HS-5 (cell line): ENCODE data around the gene RPS2.
A peak's percentile ranks its signal among the peaks of the same experiment; 100 is the strongest.

Experiments
- DNase-seq: peaks from one replicate; pipeline ENCODE4 v3.0.0-alpha.2; 2012; ENCODE audit warnings: low read depth

Gene RPS2

DNA sequence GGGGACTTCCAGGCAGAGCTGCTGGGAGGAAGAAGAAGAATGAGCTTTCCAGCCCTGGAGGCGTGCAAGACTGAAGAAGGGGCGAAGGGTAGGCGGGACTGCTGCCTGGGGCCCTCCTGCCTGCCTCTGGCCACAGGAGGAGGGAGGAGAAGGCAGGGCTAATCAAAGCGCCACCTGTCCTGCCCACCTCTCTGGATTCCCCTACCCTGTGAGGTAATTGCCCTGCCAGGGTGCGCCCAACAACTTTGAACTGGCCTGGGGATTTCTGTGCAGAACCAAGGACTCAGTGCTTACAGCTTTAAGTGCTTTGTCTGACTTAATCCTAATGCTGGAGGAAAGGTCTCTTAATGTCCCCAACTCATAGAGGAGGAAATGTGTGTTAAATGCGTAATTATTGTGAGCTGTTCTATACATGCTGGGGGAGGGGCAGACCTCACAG, 16.8 kb upstream of the RPS2 start, which contains the start of gene NOXO1:
Gene NOXO1, minus strand, starts transcription at position 72 of the 439 bp plus-strand sequence. CDS start 290 bp downstream, outside the sequence.
- DNase-seq: no peak

DNA sequence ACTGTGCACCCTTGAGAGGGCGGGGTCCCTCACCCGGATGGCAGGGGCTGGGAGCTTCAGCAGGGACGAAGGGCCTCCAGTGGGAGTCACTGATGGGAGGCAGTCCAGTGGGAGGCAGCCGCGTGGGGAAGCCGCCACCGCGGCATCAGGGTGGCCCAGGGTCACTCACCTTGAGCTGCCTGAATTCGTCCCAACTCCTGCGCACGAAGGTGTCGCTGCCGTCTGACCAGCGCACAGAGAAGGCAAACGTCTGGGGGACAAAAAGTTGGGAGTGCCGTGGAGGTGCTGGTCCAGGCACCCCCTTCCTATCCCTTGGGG, 16.1 kb upstream of the RPS2 start:
- DNase-seq: no peak

DNA sequence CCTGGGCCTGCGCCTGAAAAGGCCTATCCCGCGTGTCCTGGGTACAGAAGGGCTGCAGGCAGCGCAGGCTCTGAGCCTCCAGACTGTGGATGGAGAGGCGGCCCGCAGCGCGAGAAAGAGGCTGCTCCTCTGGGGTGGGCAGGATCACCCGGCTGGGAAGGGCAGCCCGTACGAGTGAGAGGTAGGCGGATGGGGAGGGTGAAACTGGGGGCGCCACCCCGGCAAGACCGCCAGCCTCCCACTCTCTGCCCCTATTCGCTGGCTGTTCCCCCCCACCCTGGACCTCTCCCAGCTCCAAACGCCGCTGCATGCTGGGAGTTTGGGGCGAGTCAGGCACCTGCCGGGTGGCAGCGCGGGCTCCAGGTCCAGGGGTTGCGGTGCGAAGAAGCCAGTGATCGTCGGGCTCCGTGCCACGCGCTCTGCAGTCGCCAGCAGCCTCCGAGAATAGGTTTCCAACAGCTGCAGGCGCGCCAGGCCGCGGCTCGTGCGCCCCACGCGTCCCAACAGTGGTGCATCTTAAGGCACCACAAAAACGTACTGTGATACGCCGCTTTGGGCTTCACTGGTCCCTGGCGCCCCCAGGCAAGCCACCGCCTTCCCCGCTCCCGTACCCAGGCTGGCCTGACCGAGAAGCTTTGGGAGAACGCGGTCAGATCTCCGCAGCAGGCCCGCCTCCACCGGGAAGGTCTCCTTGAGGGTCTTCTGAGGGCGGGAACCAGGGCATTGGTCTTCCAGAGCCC, 15.6 kb upstream of the RPS2 start:
- DNase-seq: no peak

DNA sequence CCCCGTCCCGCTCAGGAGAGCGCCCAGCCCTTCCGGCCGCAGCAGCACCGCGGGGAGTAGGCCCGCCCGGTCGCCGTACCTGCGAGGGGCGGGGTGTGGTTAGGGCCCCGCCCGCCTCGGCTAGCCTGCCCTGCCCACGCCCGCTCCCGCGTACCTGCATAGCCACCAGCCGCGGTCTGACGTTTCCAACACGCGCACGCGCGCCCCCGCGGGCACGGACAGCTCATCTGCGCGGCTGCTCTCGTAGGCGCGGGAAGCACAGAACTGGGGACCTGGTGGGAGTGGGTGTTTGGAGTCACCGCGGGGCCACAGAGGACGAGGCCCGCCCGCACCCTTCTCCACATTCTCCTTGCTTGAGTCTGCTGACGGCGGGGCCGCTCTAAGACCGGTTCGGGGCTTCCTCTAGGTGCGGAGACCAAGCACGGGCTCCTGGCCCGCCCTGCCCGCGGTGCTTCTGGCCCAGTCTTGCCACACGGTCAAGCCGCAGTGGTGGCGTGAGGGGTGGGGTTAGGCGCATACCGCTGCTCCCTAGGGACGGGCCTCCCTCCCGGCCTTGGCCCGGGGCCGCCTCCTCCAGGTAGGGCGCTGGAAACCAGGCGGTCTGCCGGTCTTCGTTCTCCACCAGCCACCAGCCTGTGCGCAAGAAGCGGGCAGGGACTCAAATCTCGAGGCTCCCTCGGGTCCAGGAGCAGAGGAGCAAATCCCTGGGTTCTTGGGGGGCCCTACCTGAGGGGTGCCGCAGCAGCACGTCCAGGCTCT, 14.8 kb upstream of the RPS2 start:
- DNase-seq: no peak

DNA sequence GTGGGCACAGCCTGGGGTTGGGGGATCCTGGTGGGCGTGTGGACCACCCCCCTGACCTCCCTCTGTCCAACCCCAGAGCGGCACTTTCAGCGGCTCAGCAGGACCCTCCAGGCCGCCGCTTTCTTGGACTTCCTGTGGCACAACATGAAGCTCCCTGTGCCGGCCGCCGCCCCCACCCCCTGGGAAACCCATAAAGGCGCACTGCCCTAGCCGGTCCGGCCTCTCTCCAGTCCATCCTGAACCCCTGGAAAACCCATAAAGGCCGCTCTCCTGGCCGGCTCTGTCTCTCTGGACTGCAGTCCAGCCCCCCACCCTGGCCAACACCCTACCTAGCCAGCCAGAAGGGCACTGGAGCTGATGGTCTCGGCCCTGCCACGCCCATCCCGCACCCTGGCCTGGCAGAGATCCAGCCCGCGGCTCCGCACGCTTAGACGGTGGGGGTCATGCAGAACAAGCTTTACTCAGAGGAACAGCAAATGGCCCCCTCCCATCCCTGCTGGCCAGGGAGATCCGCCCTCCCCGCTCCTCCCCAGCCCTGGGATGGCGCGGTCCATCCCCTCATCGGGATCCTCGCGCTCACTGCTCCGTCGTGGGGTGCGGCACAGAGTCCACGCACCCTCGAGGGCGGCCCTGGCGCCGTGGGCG, 14.0 kb upstream of the RPS2 start:
- no peak for DNase-seq

DNA sequence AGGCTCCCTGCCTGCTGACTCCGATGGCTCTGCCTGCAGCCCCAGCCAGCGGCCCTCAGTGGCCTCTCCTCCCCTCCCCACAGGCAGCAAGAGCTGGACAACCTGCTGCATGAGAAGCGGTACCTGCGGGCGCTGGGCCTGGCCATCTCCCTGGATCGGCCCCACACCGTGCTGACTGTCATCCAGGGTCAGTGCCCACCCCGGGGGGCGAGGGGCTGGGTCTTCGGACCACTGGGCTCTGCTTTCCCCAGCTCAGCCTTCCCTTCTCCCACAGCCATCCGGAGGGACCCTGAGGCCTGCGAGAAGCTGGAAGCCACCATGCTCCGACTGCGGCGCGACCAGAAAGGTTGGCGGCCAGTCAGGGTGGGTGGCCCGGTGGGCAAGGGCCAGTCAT, 13.2 kb upstream of the RPS2 start:
- no peak for DNase-seq

DNA sequence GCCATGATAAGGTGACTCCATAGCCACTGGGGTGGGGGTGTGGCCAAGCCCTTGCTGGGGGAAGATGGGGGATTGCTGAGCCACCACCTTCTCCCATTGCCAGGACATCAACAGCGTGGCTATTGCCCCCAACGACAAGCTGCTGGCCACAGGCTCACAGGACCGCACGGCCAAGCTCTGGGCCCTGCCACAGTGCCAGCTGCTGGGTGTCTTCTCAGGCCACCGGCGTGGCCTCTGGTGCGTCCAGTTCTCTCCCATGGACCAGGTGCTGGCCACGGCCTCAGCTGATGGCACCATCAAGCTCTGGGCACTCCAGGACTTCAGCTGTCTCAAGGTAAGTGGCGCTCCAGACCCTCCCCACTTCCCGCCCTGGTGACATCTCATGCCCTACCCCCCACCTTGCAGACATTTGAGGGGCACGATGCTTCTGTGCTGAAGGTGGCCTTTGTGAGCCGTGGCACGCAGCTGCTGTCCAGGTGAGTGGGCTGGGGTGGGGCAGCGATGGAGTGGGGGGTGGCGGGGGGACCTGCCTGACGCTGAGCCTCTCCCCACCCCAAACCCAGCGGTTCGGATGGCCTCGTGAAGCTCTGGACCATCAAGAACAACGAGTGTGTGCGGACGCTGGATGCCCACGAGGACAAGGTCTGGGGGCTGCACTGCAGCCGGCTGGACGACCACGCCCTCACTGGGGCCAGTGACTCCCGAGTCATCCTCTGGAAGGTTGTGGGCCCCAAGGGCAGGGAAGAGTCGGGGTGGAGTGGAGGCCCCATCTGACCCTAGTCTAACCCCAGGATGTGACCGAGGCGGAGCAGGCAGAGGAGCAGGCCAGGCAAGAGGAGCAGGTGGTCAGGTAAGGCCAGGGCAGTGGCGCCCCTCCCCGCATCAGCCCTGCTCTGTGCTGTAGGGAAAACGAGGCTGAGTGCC, 12.6 kb upstream of the RPS2 start:
- DNase-seq: no peak

DNA sequence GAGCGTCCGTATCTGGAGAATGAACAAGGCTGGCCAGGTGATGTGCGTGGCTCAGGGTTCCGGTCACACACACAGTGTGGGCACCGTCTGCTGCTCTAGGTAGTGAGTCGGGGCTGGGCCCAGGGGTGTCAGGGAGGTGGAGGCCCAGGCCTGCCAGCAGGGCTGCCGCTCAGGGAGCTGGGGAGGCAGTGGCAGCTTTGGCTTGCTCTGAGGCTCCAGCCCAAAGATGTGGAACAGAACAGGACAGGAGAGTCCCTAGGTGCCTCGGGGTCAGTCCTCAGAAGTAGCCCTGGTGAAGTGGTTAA, 11.5 kb upstream of the RPS2 start:
- DNase-seq: no peak

DNA sequence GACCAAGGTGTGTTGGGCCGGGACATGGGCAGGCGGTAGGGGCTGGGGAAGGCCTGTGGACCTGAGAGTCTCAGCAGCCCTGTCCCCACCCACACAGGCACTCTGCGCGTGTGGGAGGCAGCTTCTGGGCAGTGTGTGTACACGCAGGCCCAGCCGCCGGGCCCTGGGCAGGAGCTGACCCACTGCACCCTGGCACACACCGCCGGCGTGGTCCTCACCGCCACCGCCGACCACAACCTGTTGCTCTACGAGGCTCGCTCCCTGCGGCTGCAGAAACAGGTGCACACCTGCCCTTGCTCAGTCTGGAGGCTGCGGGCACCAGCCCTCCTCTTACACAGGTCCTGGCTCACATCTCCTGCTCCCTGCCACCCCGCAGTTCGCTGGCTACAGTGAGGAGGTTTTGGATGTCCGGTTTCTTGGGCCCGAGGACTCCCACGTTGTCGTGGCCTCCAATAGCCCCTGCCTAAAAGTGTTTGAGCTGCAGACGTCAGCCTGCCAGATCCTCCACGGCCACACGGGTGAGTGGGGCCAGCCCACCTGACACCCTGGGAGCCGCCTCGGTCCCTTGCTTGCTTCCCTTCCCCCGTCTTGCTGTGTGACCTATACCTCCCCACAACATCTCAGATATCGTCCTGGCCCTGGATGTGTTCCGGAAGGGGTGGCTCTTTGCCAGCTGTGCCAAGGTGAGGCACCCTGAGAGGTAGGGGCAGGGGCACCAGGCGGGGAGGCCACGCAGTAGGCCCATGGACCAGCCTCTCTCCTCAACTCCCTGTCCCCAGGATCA, 11.0 kb upstream of the RPS2 start:
- no peak for DNase-seq

DNA sequence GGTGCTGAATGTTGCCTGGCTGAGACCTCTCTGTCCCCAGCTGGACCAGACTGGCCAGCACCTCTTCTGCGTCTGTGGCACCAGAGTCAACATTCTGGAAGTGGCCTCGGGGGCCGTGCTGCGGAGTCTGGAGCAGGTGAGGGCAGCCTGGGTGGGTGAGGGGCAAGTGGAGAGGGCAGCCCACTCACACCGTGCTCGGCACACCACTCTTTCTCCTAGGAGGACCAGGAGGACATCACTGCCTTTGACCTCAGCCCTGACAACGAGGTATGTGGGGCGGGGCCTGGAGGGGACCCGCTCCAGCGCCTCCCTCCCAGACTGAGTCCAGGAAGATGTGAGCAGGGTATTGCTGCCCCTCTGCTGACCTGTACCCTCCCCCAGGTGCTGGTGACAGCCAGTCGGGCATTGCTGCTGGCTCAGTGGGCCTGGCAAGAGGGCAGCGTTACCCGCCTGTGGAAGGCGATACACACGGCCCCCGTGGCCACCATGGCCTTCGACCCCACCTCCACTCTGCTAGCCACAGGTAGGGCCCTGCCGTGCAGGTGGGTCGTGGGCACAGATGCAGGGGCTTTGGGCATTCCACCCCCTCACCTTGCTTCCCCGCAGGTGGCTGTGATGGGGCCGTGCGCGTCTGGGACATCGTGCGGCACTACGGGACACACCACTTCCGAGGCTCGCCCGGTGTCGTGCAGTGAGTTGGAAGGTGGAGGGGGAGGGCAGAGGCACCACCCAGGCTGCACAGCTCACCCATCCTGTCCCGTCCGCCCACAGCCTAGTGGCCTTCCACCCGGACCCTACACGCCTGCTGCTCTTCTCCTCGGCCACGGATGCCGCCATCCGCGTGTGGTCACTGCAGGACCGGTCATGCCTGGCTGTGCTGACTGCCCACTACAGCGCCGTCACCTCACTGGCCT, 9.8 kb upstream of the RPS2 start:
- no peak for DNase-seq

DNA sequence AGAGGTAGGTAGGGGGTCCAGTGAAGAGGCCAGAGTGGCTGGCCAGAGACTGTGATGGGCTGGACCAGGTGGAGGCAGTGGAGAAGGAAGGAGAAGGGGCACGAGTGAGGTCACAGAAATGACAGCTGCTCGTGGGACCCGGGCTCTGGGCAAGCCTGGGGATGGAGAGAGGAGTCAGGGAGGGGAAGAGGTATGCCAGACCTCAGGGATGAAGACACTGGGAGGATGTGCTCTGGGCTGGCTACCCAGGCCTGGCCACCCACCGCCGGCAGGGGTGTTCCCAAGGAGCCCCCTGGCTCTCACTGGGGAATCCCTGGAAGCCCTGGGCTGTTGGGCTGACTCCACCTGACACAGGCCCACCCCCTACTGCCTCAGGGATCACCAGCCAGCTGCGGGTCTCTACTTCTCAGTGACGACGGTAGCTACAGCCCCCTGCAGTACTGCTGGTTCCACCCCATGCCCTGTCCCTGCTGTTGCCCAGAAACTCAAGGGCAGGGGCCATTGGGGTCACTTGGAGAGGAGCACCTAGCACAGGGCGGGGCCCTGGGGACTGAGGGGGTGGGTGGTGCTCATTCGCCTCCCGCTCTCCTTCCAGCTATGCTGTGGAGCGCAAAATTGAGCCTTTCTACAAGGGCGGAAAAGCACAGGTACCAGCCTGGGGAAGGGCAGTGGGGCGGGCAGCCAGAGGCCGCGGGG, 9.0 kb upstream of the RPS2 start:
- DNase-seq: no peak

DNA sequence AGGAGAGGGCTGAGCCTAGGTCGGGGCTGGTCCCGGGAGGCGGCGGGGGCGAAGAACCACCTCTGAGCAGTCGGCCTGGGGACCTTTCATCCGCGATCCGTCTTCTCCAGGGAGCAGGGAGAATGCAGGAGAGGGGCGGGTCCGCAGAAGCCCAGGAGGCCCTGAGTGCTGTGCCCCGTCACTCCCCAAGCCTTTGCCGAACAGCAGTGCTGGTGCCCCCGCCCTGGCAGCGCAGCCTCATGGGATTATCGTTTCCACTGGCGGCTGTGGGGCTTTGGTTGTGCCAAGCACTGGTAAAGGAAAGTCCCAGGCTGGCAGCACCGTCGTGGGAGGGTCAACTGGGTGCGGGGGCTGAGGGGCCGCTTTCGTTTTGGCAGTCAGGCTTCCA, 7.9 kb upstream of the RPS2 start:
- DNase-seq: no peak

DNA sequence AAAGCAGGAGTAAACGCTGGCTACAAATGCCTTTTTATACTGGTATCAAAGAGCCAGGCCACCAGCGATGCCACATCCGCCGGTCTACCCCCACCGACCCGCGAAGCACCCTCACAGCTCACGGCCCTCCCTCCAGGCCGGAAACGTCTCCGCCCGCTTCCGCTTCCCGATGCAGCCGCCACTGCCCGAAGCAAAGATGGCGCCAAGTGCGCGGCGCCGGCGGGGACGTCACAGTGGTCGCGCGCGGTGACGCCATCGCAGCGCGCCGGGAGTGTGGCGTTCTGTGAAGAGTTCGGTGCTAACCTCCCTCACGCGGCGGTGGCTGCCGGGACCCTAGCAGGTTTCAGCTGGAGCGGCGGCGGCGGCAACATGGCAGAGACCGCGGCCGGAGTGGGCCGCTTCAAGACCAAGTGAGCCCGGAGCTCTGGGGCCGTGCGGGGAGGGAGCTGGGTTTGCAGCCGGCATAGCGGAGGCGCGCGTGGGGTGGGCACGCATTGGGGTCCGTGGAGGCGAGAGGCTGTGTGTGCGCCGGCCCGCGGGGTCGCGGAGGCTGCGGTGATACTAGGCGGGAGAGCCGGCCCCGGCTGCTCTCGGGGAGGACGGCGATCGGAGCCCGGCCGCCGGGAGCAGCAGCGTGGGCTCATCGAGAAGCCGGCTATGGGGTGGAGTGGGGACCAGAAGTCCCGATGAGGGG, 7.3 kb upstream of the RPS2 start, which contains the start of gene TBL3:
Gene TBL3, plus strand, starts transcription at position 258 of the 694 bp plus-strand sequence. Its CDS starts 112 bp downstream, at position 370.
- peak; percentile 67 for DNase-seq

DNA sequence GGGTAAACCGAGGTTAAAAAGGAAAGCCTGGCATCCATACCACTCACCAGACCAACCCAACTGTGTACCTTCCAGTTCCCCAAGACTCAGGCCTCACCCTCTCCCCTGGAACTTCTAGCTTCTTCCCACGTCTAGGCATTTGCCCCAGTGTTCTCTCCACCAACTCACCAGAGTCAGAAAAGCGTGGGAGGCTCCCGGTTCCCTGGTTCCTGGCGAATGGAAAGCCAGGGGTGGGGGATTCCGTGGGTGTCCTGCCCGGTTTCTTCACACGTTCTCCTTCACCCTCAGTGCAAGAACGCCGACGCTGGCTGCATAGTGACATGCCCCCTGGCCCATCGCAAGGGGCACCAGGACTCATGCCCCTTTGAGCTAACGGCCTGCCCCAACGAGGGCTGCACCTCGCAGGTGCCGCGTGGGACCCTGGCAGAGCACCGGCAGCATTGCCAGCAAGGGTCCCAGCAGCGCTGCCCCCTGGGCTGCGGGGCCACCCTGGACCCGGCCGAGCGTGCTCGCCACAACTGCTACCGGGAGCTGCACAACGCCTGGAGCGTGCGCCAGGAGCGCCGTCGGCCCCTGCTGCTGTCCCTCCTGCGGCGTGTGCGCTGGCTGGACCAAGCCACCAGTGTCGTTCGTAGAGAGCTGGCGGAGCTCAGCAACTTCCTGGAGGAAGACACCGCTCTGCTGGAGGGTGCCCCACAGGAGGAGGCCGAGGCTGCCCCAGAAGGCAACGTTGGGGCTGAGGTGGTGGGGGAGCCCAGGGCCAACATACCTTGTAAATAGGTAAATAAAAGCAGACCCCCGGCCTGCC, 3.7 kb upstream of the RPS2 start:
- DNase-seq: no peak

DNA sequence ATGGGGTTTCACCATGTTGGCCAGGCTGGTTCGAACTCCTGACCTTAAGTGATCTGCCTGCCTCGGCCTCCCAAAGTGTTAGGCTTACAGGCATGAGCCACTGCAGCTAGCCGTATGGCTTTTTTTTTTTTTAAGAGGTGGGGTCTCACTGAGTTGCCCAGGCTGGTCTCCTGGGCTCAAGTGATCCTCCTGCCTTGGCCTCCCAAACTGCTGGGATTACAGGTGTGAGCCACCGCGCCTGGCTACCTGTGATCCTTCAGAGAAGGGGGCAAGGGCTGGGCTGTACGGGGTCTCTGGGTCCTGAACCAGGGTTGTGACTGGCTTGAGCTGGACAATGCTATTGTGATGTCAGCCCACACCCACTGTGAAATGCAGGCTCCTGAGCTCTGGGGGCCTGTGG, 1.8 kb upstream of the RPS2 start, which contains the start of gene RNF151:
Gene RNF151, plus strand, starts transcription at position 397 of the 400 bp plus-strand sequence. CDS start 26 bp downstream, outside the sequence.
- no peak for DNase-seq

DNA sequence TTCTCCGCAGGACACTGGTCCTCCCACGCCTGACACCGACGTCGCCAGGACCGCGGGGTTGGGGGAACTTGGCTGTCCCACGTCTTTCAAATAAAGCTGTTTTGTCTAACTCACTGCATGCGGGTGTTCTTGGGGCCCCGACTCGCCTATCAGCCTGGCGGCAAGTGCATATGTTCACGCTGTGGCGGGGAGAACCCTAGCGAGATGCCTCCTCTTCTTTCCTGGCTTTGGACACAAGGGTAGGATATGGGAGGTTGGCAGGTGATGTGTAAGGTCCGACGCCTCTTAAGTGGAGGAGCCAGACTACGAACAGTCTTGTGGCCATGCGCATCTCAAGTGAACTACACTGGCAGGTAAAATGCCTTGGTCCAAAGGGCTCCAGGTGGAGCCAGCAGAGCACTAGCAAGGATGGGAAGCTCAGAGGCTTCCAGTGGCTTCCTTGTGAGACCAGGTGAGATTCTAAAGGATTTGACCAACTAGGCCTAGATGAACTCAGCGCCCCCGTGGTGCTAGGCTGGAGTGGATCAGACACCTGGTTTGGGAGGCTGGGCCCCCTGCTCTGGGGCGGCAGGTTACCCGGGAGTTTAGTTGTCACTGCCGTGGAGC, 873 bp upstream of the RPS2 start:
- no peak for DNase-seq

DNA sequence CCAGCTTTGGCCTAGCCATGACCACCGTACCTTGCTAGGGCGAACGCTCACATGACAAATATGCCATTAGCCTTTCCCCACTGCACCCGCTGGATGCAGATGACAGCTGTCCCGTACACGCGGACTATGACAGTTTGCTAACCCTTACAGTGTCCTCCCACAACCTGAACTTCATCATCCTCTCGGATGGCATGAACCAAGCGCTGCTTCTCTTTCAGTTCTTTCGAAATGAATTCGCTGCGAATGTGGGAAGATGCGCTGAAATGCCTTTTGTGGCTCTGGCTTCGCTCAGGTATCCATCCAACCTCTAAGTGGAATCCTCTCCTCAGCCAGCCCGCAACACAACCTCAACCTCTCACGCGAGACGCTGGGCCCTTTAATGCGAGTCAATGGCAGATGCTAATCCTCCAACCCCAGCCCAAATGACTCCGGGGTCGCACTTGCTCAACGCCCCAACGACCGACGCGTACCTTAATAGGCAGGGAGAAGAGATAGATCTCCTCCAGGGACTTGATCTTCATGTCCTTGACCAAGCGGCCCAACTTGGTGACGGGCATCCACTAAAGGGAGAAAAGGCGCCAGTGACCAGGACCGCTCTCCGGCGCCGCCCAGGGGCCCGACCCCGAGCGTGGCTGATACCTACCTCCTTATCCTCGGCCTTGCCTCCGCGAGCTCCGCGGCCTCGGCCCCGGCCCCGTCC, 670 bp downstream of the RPS2 start:
- DNase-seq: no peak
